Esophagus muscularis mucosa (tissue), 3 donors: Measurements from ENCODE around the gene NUDT21.

Source experiments
- EP300 ChIP-seq: sonication (generic); formaldehyde crosslinking; IDR thresholded peaks from one replicate; pipeline ENCODE4 v1.6.1; 2017; ENCODE audit warnings: antibody characterized with exemption
- TF ChIP-seq, protein P1 (sequence below), 3 experiments: fragments of 200-600 bp in 2 of 3; fragments of 450-650 bp in 1 of 3; sonication (generic) in 2 of 3; IDR thresholded peaks; one replicate each; pipeline ENCODE4 v1.5.1; 2017 to 2019; ENCODE audit warnings: antibody characterized with exemption in 3 of 3, mild to moderate bottlenecking in 2 of 3, moderate library complexity in 1 of 3

- TF ChIP-seq, protein P1, sequence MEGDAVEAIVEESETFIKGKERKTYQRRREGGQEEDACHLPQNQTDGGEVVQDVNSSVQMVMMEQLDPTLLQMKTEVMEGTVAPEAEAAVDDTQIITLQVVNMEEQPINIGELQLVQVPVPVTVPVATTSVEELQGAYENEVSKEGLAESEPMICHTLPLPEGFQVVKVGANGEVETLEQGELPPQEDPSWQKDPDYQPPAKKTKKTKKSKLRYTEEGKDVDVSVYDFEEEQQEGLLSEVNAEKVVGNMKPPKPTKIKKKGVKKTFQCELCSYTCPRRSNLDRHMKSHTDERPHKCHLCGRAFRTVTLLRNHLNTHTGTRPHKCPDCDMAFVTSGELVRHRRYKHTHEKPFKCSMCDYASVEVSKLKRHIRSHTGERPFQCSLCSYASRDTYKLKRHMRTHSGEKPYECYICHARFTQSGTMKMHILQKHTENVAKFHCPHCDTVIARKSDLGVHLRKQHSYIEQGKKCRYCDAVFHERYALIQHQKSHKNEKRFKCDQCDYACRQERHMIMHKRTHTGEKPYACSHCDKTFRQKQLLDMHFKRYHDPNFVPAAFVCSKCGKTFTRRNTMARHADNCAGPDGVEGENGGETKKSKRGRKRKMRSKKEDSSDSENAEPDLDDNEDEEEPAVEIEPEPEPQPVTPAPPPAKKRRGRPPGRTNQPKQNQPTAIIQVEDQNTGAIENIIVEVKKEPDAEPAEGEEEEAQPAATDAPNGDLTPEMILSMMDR (IDR thresholded peaks at IDR 0.05): no peak
- no peak for TF ChIP-seq EP300
These were observed 35.3 kb downstream of the NUDT21 start for GRCh38 chr16:56415875-56416274.
